GM21515 (cell line): ENCODE results near the gene BPNT1.
"Not testable (repeated sequence)": the region's sequence is repeated elsewhere in the genome, so short reads cannot be mapped to it uniquely, and the experiment has no call there.

Experiments
- ATAC-seq: cut with Tn5 transposase; IDR thresholded peaks from one replicate; pipeline ENCODE4 v1.9.1; 2021; ENCODE audit not compliant: unreplicated experiment

Gene BPNT1

GRCh38 chr1:220089650-220090556, at the start of gene BPNT1:
BPNT1 (minus strand) TSS chr1:220089788; CDS start chr1:220079846, 9,942 bp downstream.
- ATAC-seq, result peak; percentile 57

GRCh38 chr1:220137019-220137786, 47.6 kb upstream of the BPNT1 start:
- ATAC-seq, result no peak

- no peak for ATAC-seq
These were observed 46.2 kb upstream of the BPNT1 start for GRCh38 chr1:220135755-220136154.

GRCh38 chr1:220129479-220130210, 40.1 kb upstream of the BPNT1 start:
- ATAC-seq, result no peak

GRCh38 chr1:220127076-220127475, 37.5 kb upstream of the BPNT1 start:
- ATAC-seq, result no peak

GRCh38 chr1:220124542-220124941, 35.0 kb upstream of the BPNT1 start:
- ATAC-seq, result no peak

GRCh38 chr1:220123889-220124288, 34.3 kb upstream of the BPNT1 start:
- ATAC-seq, result no peak

- no peak for ATAC-seq
These were observed 33.5 kb upstream of the BPNT1 start for GRCh38 chr1:220123066-220123465.

GRCh38 chr1:220121791-220122530, 32.4 kb upstream of the BPNT1 start:
- ATAC-seq, result no peak

- no peak for ATAC-seq
These were observed 29.5 kb upstream of the BPNT1 start for GRCh38 chr1:220119043-220119512.

GRCh38 chr1:220113136-220113695, 23.6 kb upstream of the BPNT1 start:
- ATAC-seq, result peak; percentile 51

GRCh38 chr1:220112600-220112999, 23.0 kb upstream of the BPNT1 start:
- ATAC-seq, result not testable (repeated sequence)

GRCh38 chr1:220110473-220110872, 20.9 kb upstream of the BPNT1 start:
- not testable (repeated sequence) for ATAC-seq

GRCh38 chr1:220099826-220100225, 10.2 kb upstream of the BPNT1 start:
- ATAC-seq, result no peak

GRCh38 chr1:220094016-220094911, 4.7 kb upstream of the BPNT1 start, which contains the start of gene IARS2:
IARS2 (plus strand) TSS chr1:220094132; CDS start chr1:220094217, 85 bp downstream.
- peak; percentile 60 for ATAC-seq

- ATAC-seq, result no peak
These were observed 3.9 kb upstream of the BPNT1 start for GRCh38 chr1:220093361-220094015.

GRCh38 chr1:220092694-220093093, 3.1 kb upstream of the BPNT1 start:
- ATAC-seq, result no peak

GRCh38 chr1:220086261-220086686, 3.3 kb downstream of the BPNT1 start:
- peak; percentile 41 for ATAC-seq
